ENCODE measurements around the gene ALX3. TPM values are rescaled to one million over a fixed set of nuclear protein-coding genes. Genes with fewer than 3 reads are reported as not detected.

Gene ALX3
- polyA plus RNA-seq, 1 donor (not counting 4 experiments of a cell fraction or from before 2014, with no cell fraction given), result not detected

GRCh38 chr1:110100335-110100734 lies 29.9 kb upstream of the ALX3 start:
- FAIRE-seq (no peak), DNase-seq (ENCODE audit: low read depth, low spot score) (no peak)
- peaks cover 2% of the 10 kb centered on the region for H4K20me1 ChIP-seq (ENCODE audit: control insufficient read depth, extremely low read depth, insufficient read depth, low read length)
- H3K9me1 ChIP-seq (ENCODE audit: control insufficient read depth, extremely low read depth, insufficient read depth, low read length), result no peaks in the 10 kb centered on the region
- no peaks in the 10 kb centered on the region for H3K4me1 ChIP-seq (ENCODE audit: control insufficient read depth, extremely low read depth, insufficient read depth, low read length)
- H3K4me2 ChIP-seq (ENCODE audit: control insufficient read depth, extremely low read depth, insufficient read depth, low read depth, low read length), result no peak overlapping the region
- dilution Hi-C loops (cut with MboI; ENCODE audit: extremely low pct_ligation_motif_present, low sequenced_read_pairs), result no loop called here
- TF ChIP-seq CTCF (optimal IDR thresholded peaks at IDR 0.05 in 1 of 3, IDR thresholded peaks at IDR 0.05 in 1 of 3, conservative IDR thresholded peaks at IDR 0.05 in 1 of 3; ENCODE audit: extremely low read depth in 1 of 3, insufficient read depth in 2 of 3, low read length in 3 of 3) (no peak), EZH2 (IDR thresholded peaks at IDR 0.05; ENCODE audit: low read length) (no peak)
- no peak overlapping the region for H2AFZ ChIP-seq (ENCODE audit: control insufficient read depth, low read length)
- H3K36me3 ChIP-seq (ENCODE audit: control insufficient read depth in 2 of 2, extremely low read depth in 1 of 2, insufficient read depth in 2 of 2, low read length in 2 of 2), result no peaks in the 10 kb centered on the region
- no peak overlapping the region for H3K4me3 ChIP-seq (ENCODE audit: control insufficient read depth in 2 of 3, extremely low read depth in 1 of 3, insufficient read depth in 2 of 3, low read depth in 1 of 3, low read length in 3 of 3)
- no peak overlapping the region for H3K9ac ChIP-seq (ENCODE audit: control insufficient read depth, extremely low read depth, insufficient read depth, low read length)
- no peak overlapping the region for H3K27ac ChIP-seq (ENCODE audit: control insufficient read depth, insufficient read depth, low read length)
- H3K27me3 ChIP-seq (ENCODE audit: control insufficient read depth, extremely low read depth, insufficient read depth, low read length), result peaks cover 11% of the 10 kb centered on the region
- no peaks in the 10 kb centered on the region for H3K9me3 ChIP-seq (ENCODE audit: control insufficient read depth, low read depth, low read length)
- H3K79me2 ChIP-seq (ENCODE audit: control insufficient read depth, insufficient read depth, low read length), result no peaks in the 10 kb centered on the region

DNA sequence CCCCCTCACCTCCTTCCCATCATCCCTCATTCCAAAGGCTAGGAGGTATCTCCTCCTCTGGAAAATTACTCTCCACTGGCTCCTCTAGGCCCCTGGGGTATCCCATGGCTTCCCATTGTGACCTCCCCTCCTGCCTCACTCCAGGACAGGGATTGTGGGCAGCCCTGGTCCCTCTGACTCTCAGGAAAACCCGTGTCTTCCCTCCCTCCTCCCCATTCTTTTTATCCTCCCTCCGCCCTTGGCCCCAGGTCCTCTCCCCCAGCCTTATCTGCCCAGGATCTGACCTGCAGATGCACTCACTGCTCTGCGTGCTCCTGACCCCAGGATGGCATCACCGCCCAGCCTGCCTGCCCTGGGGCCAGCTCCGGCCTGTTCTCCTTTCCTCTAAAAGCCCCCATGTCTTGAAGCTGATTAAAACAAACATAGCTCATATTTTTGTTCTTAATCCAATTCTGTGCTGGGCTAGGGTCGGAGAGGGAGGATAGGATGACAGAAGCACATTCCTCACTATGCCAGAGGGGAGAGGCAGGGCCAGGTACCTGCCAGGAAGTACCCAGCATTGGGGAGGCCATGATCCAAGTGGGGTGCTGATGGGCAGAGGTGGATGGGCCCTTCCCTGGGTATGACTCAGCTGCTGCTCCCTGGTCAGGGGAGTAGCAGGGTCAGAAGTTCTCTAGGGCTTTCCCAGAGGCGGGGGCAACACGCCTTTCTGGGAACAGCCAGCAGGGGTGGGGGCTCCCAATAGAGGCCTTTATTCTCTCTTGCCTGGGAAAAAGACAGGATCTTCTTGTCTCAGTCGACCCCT lies 28.0 kb upstream of the ALX3 start:
- H3K27ac ChIP-seq (ENCODE audit: control insufficient read depth, insufficient read depth, low read length), result no peak overlapping the region
- DNase-seq (ENCODE audit: low read depth, low spot score), result no peak
- H3K79me2 ChIP-seq (ENCODE audit: control insufficient read depth, insufficient read depth, low read length), result no peaks in the 10 kb centered on the region
- no peak overlapping the region for H2AFZ ChIP-seq (ENCODE audit: control insufficient read depth, low read length)
- no peak overlapping the region for H3K9ac ChIP-seq (ENCODE audit: control insufficient read depth, extremely low read depth, insufficient read depth, low read length)
- no peaks in the 10 kb centered on the region for H3K9me1 ChIP-seq (ENCODE audit: control insufficient read depth, extremely low read depth, insufficient read depth, low read length)
- H3K4me2 ChIP-seq (ENCODE audit: control insufficient read depth, extremely low read depth, insufficient read depth, low read depth, low read length), result no peak overlapping the region
- no peak overlapping the region for H3K4me3 ChIP-seq (ENCODE audit: control insufficient read depth in 2 of 3, extremely low read depth in 1 of 3, insufficient read depth in 2 of 3, low read depth in 1 of 3, low read length in 3 of 3)
- no peaks in the 10 kb centered on the region for H3K4me1 ChIP-seq (ENCODE audit: control insufficient read depth, extremely low read depth, insufficient read depth, low read length)
- no peak for FAIRE-seq
- H4K20me1 ChIP-seq (ENCODE audit: control insufficient read depth, extremely low read depth, insufficient read depth, low read length), result peaks cover 2% of the 10 kb centered on the region
- no peaks in the 10 kb centered on the region for H3K9me3 ChIP-seq (ENCODE audit: control insufficient read depth, low read depth, low read length)
- dilution Hi-C loops (cut with MboI; ENCODE audit: extremely low pct_ligation_motif_present, low sequenced_read_pairs), result no loop called here
- H3K36me3 ChIP-seq (ENCODE audit: control insufficient read depth in 2 of 2, extremely low read depth in 1 of 2, insufficient read depth in 2 of 2, low read length in 2 of 2), result no peaks in the 10 kb centered on the region
- TF ChIP-seq EZH2 (IDR thresholded peaks at IDR 0.05; ENCODE audit: low read length), result no peak
- TF ChIP-seq CTCF (optimal IDR thresholded peaks at IDR 0.05 in 1 of 3, IDR thresholded peaks at IDR 0.05 in 1 of 3, conservative IDR thresholded peaks at IDR 0.05 in 1 of 3; ENCODE audit: extremely low read depth in 1 of 3, insufficient read depth in 2 of 3, low read length in 3 of 3), result no peak
- peaks cover 19% of the 10 kb centered on the region for H3K27me3 ChIP-seq (ENCODE audit: control insufficient read depth, extremely low read depth, insufficient read depth, low read length)

Measured in keratinocyte (primary cell).